PC-3 (cell line): ENCODE results near the gene SRGN. TPM values are rescaled to one million over a fixed set of nuclear protein-coding genes. Genes with fewer than 3 reads are reported as not detected.
A peak's percentile ranks its signal among the peaks of the same experiment; 100 is the strongest.

Source experiments
- ATAC-seq: fragments of 200-7000 bp; cut with Tn5 transposase; 2 replicates; pipeline ENCODE4 v1.9.1; 2020; ENCODE audit warnings: mild to moderate bottlenecking, moderate library complexity
- BruUV-seq: library from RNA; stranded (reverse); fragments of 400-500 nt; replicated peaks from 2 replicates; lab custom pipeline; 2021; lab: Mats Ljungman, UMichigan
- CTCF ChIA-PET: fragments of 300-600 bp; sonication (Branson Sonifier 250); formaldehyde crosslinking; loops from one replicate; lab custom pipeline; 2022; ENCODE audit warnings: antibody characterized with exemption; lab: Charles Lee
- POLR2A ChIA-PET: fragments of 300-600 bp; sonication (Branson Sonifier 250); formaldehyde crosslinking; loops from one replicate; lab custom pipeline; 2022; ENCODE audit warnings: antibody characterized with exemption; ENCODE audit not compliant: unreplicated experiment; lab: Charles Lee
- DNase-seq: peaks from one replicate; pipeline ENCODE4 v3.0.0-alpha.2; 2015
- H2AFZ ChIP-seq: fragments of 300-600 bp; sonication (generic); 2 replicates; pipeline ENCODE4 v1.6.0; 2016; ENCODE audit warnings: antibody characterized with exemption, low read length
- H3F3A ChIP-seq: fragments of 300-600 bp; sonication (generic); one replicate; pipeline ENCODE4 v1.6.0; 2017; ENCODE audit warnings: antibody characterized with exemption, low read length, control low read depth, mild to moderate bottlenecking; ENCODE audit not compliant: unreplicated experiment
- H3K27ac ChIP-seq: fragments of 300-600 bp; sonication (generic); 2 replicates; pipeline ENCODE4 v1.5.1; 2016; ENCODE audit warnings: mild to moderate bottlenecking, low read length
- H3K27me3 ChIP-seq: fragments of 300-600 bp; sonication (generic); 2 replicates; pipeline ENCODE4 v1.6.1; 2016; ENCODE audit warnings: low read length, mixed read lengths
- H3K36me3 ChIP-seq: fragments of 300-600 bp; sonication (generic); 2 replicates; pipeline ENCODE4 v1.6.1; 2016; ENCODE audit warnings: low read depth, mixed run types, low read length, mixed read lengths
- H3K4me1 ChIP-seq: fragments of 300-600 bp; sonication (generic); 2 replicates; pipeline ENCODE4 v1.5.1; 2016; ENCODE audit warnings: low read length; ENCODE audit not compliant: insufficient read depth
- H3K4me2 ChIP-seq: fragments of 300-600 bp; sonication (generic); 2 replicates; pipeline ENCODE4 v1.6.0; 2016; ENCODE audit warnings: low read length
- H3K4me3 ChIP-seq: fragments of 300-600 bp; sonication (generic); 2 replicates; pipeline ENCODE4 v1.5.1; 2016; ENCODE audit warnings: mild to moderate bottlenecking, low read length, mixed read lengths
- H3K79me2 ChIP-seq: fragments of 300-600 bp; sonication (generic); 2 replicates; pipeline ENCODE4 v1.6.1; 2017; ENCODE audit warnings: low read length, mixed read lengths
- H3K9ac ChIP-seq: fragments of 300-600 bp; sonication (generic); 2 replicates; pipeline ENCODE4 v1.6.0; 2016; ENCODE audit warnings: mild to moderate bottlenecking, low read length
- H3K9me2 ChIP-seq: fragments of 300-600 bp; sonication (generic); replicated peaks from 2 replicates; pipeline ENCODE4 v1.6.1; 2016; ENCODE audit warnings: mixed run types, low read length, mixed read lengths
- H3K9me3 ChIP-seq: fragments of 300-600 bp; sonication (generic); 2 replicates; pipeline ENCODE4 v1.6.1; 2016; ENCODE audit warnings: low read length, mixed read lengths
- H4K20me1 ChIP-seq: fragments of 300-600 bp; sonication (generic); 2 replicates; pipeline ENCODE4 v1.6.1; 2016; ENCODE audit warnings: low read length, mixed read lengths
- CTCF ChIP-seq: fragments of 300-600 bp; sonication (generic); conservative IDR thresholded peaks from 2 replicates; pipeline ENCODE4 v1.5.1; 2017; ENCODE audit warnings: antibody characterized with exemption, low read depth, mild to moderate bottlenecking, low read length
- EZH2 ChIP-seq: fragments of 300-600 bp; sonication (generic); IDR thresholded peaks from one replicate; pipeline ENCODE4 v1.6.1; 2017; ENCODE audit warnings: antibody characterized with exemption, mild to moderate bottlenecking, low read length; ENCODE audit not compliant: unreplicated experiment
- EZH2phosphoT487 ChIP-seq: fragments of 300-600 bp; sonication (generic); IDR thresholded peaks from 2 replicates; pipeline ENCODE4 v1.6.1; 2018; ENCODE audit warnings: mild to moderate bottlenecking, antibody characterized with exemption, low read length, borderline replicate concordance
- intact Hi-C: fragments of 100-400 bp; cut with micrococcal nuclease; formaldehyde crosslinking; loops from 2 replicates; pipeline ENCODE4 v1.9.0; 2023
- total RNA-seq: library from RNA; depleted of rRNA; stranded (reverse); fragments of >200 nt; gene quantifications from 2 replicates; pipeline ENCODE4 v1.2.3, GENCODE V29; 2014

SRGN gene
- total RNA-seq, 1 experiment from 2014 or later, result 422 TPM

- Histone ChIP-seq H3K27ac (peak overlapping the region; percentile 56), H3F3A (no peaks in the 10 kb centered on the region), H4K20me1 (peaks cover 9% of the 10 kb centered on the region; the same call in 1 of the 2 replicates), H3K4me2 (peak overlapping the region; percentile 89), H3K4me3 (peak overlapping the region; percentile 93), H3K9me3 (no peaks in the 10 kb centered on the region), H3K9ac (peak overlapping the region; percentile 81), H3K36me3 (no peaks in the 10 kb centered on the region), H2AFZ (peak overlapping the region; percentile 90), H3K4me1 (peaks cover 23% of the 10 kb centered on the region), H3K27me3 (no peaks in the 10 kb centered on the region), H3K79me2 (peaks cover 41% of the 10 kb centered on the region), H3K9me2 (no peaks in the 10 kb centered on the region)
- ChIA-PET POLR2A (no interaction called here), CTCF (no interaction called here)
- peak; percentile 61 for ATAC-seq
- TF ChIP-seq CTCF (peak; percentile 78), EZH2 (no peak), EZH2phosphoT487 (no peak)
- DNase-seq, result peak; percentile 77
- intact Hi-C loops, result loop anchor here (1.0 to 5.0 kb wide), 3 partner anchors 30 to 194 kb away; no protein-coding TSS in a partner anchor
- BruUV-seq, result TSS peak; percentile 99
Measured at GRCh38 chr10:69123306-69123746, 35.4 kb downstream of the SRGN start.

- no peaks in the 10 kb centered on the region for H3K9me2 ChIP-seq
- CTCF ChIA-PET, result no interaction called here
- no peaks in the 10 kb centered on the region for H3K36me3 ChIP-seq
- TF ChIP-seq CTCF (no peak), EZH2phosphoT487 (no peak), EZH2 (no peak)
- ATAC-seq (peak; percentile 82), DNase-seq (peak; percentile 100)
- peak within 1 kb of the TSS; percentile 89 for H3K4me2 ChIP-seq
- no TSS peak for BruUV-seq
- peaks cover 23% of the 10 kb centered on the region for H3K4me1 ChIP-seq
- H2AFZ ChIP-seq, result peak within 1 kb of the TSS; percentile 90
- peaks cover 9% of the 10 kb centered on the region; the same call in 1 of the 2 replicates for H4K20me1 ChIP-seq
- intact Hi-C loops, result loop anchor here (1.0 to 5.0 kb wide), 5 partner anchors 31 to 193 kb away; partner anchors contain the start of genes KIFBP and SUPV3L1
- H3K4me3 ChIP-seq, result peak within 1 kb of the TSS; percentile 93
- POLR2A ChIA-PET, result interaction anchor here (0.6 kb wide), 1 partner anchor 91 kb away, joined by 4 read pairs; no protein-coding TSS in a partner anchor
- H3K9me3 ChIP-seq, result no peaks in the 10 kb centered on the region
- peak within 1 kb of the TSS; percentile 81 for H3K9ac ChIP-seq
- peaks cover 48% of the 10 kb centered on the region for H3K79me2 ChIP-seq
- no peaks in the 10 kb centered on the region for H3K27me3 ChIP-seq
- no peaks in the 10 kb centered on the region for H3F3A ChIP-seq
- peak within 1 kb of the TSS; percentile 56 for H3K27ac ChIP-seq
Measured at GRCh38 chr10:69123747-69124562, 36.1 kb downstream of the SRGN start, which contains the start of gene VPS26A. Gene VPS26A (plus strand): TSS chr10:69124178. CDS start chr10:69124278, 100 bp downstream.
